Heart left ventricle (tissue), 16 donors: ENCODE measurements around the gene OPRD1. TPM values are rescaled to one million over a fixed set of nuclear protein-coding genes. Genes with fewer than 3 reads are reported as not detected.

Source experiments
- ATAC-seq, 4 donors: fragments of 200-7000 bp; cut with Tn5 transposase; one replicate each; pipeline ENCODE4 v1.9.1; 2020 to 2022; ENCODE audit warnings: moderate library complexity in 4 of 4, mild to moderate bottlenecking in 3 of 4, moderate number of reproducible peaks in 1 of 4
- DNase-seq, 5 donors: peaks; one replicate each; pipeline ENCODE4 v3.0.0-alpha.2; 2020
- H3K27ac ChIP-seq, 12 donors: fragments of 200-600 bp; sonication (generic) in 4 of 12; one replicate each; pipeline versions ENCODE4 v1.5.0 to v1.8.0; 2016 to 2022; ENCODE audit warnings: mild to moderate bottlenecking in 2 of 12
- H3K27me3 ChIP-seq, 9 donors: fragments of 200-600 bp; sonication (generic) in 2 of 9; one replicate each; pipeline versions ENCODE4 v1.5.1 to v1.8.0; 2016 to 2022; ENCODE audit warnings: mild to moderate bottlenecking in 3 of 9
- H3K36me3 ChIP-seq, 9 donors: fragments of 200-600 bp; sonication (generic) in 2 of 9; one replicate each; pipeline versions ENCODE4 v1.5.0 to v1.8.0; 2018 to 2022; ENCODE audit warnings: mild to moderate bottlenecking in 2 of 9
- H3K4me1 ChIP-seq, 12 donors: fragments of 200-600 bp; sonication (generic) in 4 of 12; one replicate each; pipeline versions ENCODE4 v1.5.0 to v1.8.0; 2016 to 2022; ENCODE audit warnings: mild to moderate bottlenecking in 3 of 12
- H3K4me3 ChIP-seq, 12 donors: fragments of 200-600 bp; sonication (generic) in 4 of 12; one replicate each; pipeline versions ENCODE4 v1.5.0 to v1.8.0; 2017 to 2022; ENCODE audit warnings: mild to moderate bottlenecking in 9 of 12, moderate library complexity in 4 of 12
- H3K9me3 ChIP-seq, 12 donors: fragments of 200-600 bp; sonication (generic) in 4 of 12; one replicate each; pipeline versions ENCODE4 v1.5.0 to v1.8.0; 2016 to 2022; ENCODE audit warnings: mild to moderate bottlenecking in 1 of 12
- CTCF ChIP-seq, 12 donors: fragments of 200-600 bp; sonication (generic) in 4 of 12; IDR thresholded peaks; one replicate each; pipeline versions ENCODE4 v1.5.0 to v1.8.0; 2018 to 2022; ENCODE audit warnings: antibody characterized with exemption in 12 of 12, mild to moderate bottlenecking in 5 of 12
- POLR2A ChIP-seq, 2 donors: fragments of 450-650 bp; IDR thresholded peaks; one replicate each; pipeline ENCODE4 v1.6.1; 2017; ENCODE audit warnings: antibody characterized with exemption in 2 of 2, mild to moderate bottlenecking in 2 of 2, moderate library complexity in 2 of 2
- WGBS, 4 donors: extraction: QIAGEN DNeasy Blood & Tissue Kit in 2 of 4; methylation state at CpG; one replicate each; pipeline versions ENCODE4 v1.1.5 to v1.1.7; 2013 to 2018; 5-methylcytosine and 5-hydroxymethylcytosine counted together
- intact Hi-C, 10 donors: fragments of 100-400 bp; cut with DNase I; formaldehyde crosslinking; loops; one replicate each; pipeline versions ENCODE4 v1.11.1 to v1.14.2; 2022
- polyA plus RNA-seq, 2 donors: library from polyadenylated mRNA; stranded (reverse); fragments of 200-250 nt; gene quantifications; one replicate each; pipeline ENCODE4 v1.2.3, GENCODE V29; 2013
- total RNA-seq, 9 donors: library from RNA; depleted of rRNA in 2 of 9; stranded (reverse); fragments of >200 nt in 2 of 9; fragmentation: NEBNext Ultra II Directional in 3 of 9; extraction: Animal tissue kit (Norgen Biotek cat#: 25700) in 3 of 9; gene quantifications; one replicate each; pipeline versions ENCODE4 v1.1.0 to v1.2.4, GENCODE V29; 2016 to 2023
- donor health status: ischemic (EF 13 %, LVEDD 7.1; RV severe dilation, severe dysfunction).
- donor health status: healthy with polysubstance abuse.
- donor health status: DM: no; HTN: yes; CAD: no.
- donor health status: DM: no; HTN: no; CAD: no.
- donor health status: ischemic (EF 25% LVEDD 6.9; RV normal size, moderate dysfunction).
- donor health status: ischemic (EF 25% LVEDD 5.7; RV mildly dilated, moderate dysfunction).
- donor health status: healthy.
- donor health status: DM: yes; HTN: yes; CAD: no.
- donor health status: ischemic (EF 35%, LVEDD 5.7; RV mildly dilated, moderate dysfunction).
- donor health status: nonischemic (EF 11% LVEDD 7.7; RV severe dilation, severe dysfunction).
- donor health status: DM: yes; HTN: yes; CAD: no.
- donor health status: PGD.
- donor health status: ischemic (EF 29% LVEDD 5.4; RV normal size, mild dysfunction).
- donor health status: nonischemic (EF 23%, LVEDD 6.1; RV moderate dilation, normal function).

The OPRD1 gene
- total and polyA plus RNA-seq, 11 donors = under 0.01 to 0.02 (median 0.01) TPM; not detected in 7

GRCh38 chr1:28855046-28855445 is 43.1 kb downstream of the OPRD1 start:
- H3K4me1 ChIP-seq = no peaks in the 10 kb centered on the region
- no peak overlapping the region for H3K4me3 ChIP-seq
- no peak overlapping the region for H3K27ac ChIP-seq
- intact Hi-C loops = no loop called here
- no peaks in the 10 kb centered on the region for H3K36me3 ChIP-seq
- WGBS, 4 donors = 70 to 77% (median 73%) methylated on average over 8 of the region's 8 CpGs
- H3K27me3 ChIP-seq = peaks cover 0 to 19% (median 6%) of the 10 kb centered on the region in 9 donors
- no peaks in the 10 kb centered on the region for H3K9me3 ChIP-seq
- ATAC-seq = no peak
- TF ChIP-seq CTCF (IDR thresholded peaks at IDR 0.05) (no peak), POLR2A (IDR thresholded peaks at IDR 0.05) (no peak)
- no peak for DNase-seq

- TF ChIP-seq POLR2A (IDR thresholded peaks at IDR 0.05) (no peak), CTCF (IDR thresholded peaks at IDR 0.05) (no peak)
- peaks cover 0 to 19% (median 6%) of the 10 kb centered on the region in 9 donors for H3K27me3 ChIP-seq
- ATAC-seq (no peak), DNase-seq (no peak)
- 31 to 41% (median 33%) methylated on average over 9 to 12 of the region's 12 CpGs for WGBS, 4 donors
- H3K9me3 ChIP-seq = no peaks in the 10 kb centered on the region
- intact Hi-C loops = no loop called here
- H3K4me3 ChIP-seq = no peak overlapping the region
- H3K27ac ChIP-seq = no peak overlapping the region
- H3K4me1 ChIP-seq = no peaks in the 10 kb centered on the region
- no peaks in the 10 kb centered on the region for H3K36me3 ChIP-seq
These were observed 43.5 kb downstream of the OPRD1 start for GRCh38 chr1:28855469-28855951.

- DNase-seq = no peak
- no peak for ATAC-seq
- 76 to 84% (median 79%) methylated on average over 6 to 7 of the region's 7 CpGs for WGBS, 4 donors
- Histone ChIP-seq H3K4me3 (no peak overlapping the region), H3K27ac (no peak overlapping the region), H3K4me1 (no peaks in the 10 kb centered on the region), H3K27me3 (peaks cover 0 to 19% (median 6%) of the 10 kb centered on the region in 9 donors), H3K9me3 (no peaks in the 10 kb centered on the region), H3K36me3 (no peaks in the 10 kb centered on the region)
- intact Hi-C loops = no loop called here
- TF ChIP-seq CTCF (IDR thresholded peaks at IDR 0.05) (no peak), POLR2A (IDR thresholded peaks at IDR 0.05) (no peak)
These were observed 44.0 kb downstream of the OPRD1 start for GRCh38 chr1:28855969-28856368.

GRCh38 chr1:28860332-28861073 is 48.5 kb downstream of the OPRD1 start:
- intact Hi-C loops = loop anchor here in 1 of 10 donors (10.0 kb wide), 1 partner anchor 326 kb away; no protein-coding TSS in a partner anchor

More at GRCh38 chr1:28860332-28861073, 48.5 kb downstream of the OPRD1 start:
- H3K4me3 ChIP-seq = no peak overlapping the region
- DNase-seq (no peak), ATAC-seq (no peak)
- H3K27me3 ChIP-seq = peaks cover 0 to 3% (median 0%) of the 10 kb centered on the region in 9 donors
- H3K36me3 ChIP-seq = no peaks in the 10 kb centered on the region
- no peaks in the 10 kb centered on the region for H3K4me1 ChIP-seq
- 78 to 85% (median 81%) methylated on average over 3 of the region's 3 CpGs for WGBS, 4 donors
- no peak for TF ChIP-seq CTCF (IDR thresholded peaks at IDR 0.05)
- no peak for TF ChIP-seq POLR2A (IDR thresholded peaks at IDR 0.05)
- H3K9me3 ChIP-seq = no peaks in the 10 kb centered on the region
- no peak overlapping the region for H3K27ac ChIP-seq
